ENCODE results near the gene WASL. TPM values are rescaled to one million over a fixed set of nuclear protein-coding genes. Genes with fewer than 3 reads are reported as not detected.
"Not testable (repeated sequence)": the region's sequence is repeated elsewhere in the genome, so short reads cannot be mapped to it uniquely, and the experiment has no call there.

The WASL gene
- total RNA-seq, 1 donor from 2014 or later = 6.4 TPM

- Mint-ChIP-seq H3K36me3 (ENCODE audit: low read depth) (no peaks in the 10 kb centered on the region), H3K4me3 (no peak overlapping the region), H3K9me3 (no peaks in the 10 kb centered on the region), H3K27me3 (peaks cover 12% of the 10 kb centered on the region), H3K4me1 (no peaks in the 10 kb centered on the region), H3K27ac (no peak overlapping the region)
- no peak for DNase-seq
- intact Hi-C loops (cut with micrococcal nuclease) = no loop called here
Measured at GRCh38 chr7:123782071-123782798, 33.4 kb upstream of the WASL start.

DNA sequence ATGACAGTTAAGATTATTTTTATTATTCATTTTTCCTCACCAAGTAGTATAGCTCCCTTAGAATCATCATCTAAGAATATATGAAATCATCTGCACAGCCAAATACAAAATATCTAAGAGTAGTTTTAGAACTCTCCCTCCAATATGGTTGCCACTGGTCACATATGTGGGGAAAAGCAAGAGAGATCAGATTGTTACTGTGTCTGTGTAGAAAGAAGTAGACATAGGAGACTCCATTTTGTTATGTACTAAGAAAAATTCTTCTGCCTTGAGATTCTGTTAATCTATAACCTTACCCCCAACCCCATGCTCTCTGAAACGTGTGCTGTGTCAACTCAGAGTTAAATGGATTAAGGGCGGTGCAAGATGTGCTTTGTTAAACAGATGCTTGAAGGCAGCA, 31.7 kb upstream of the WASL start:
- H3K36me3 Mint-ChIP-seq (ENCODE audit: low read depth); H3K27ac Mint-ChIP-seq; DNase-seq; H3K9me3 Mint-ChIP-seq; intact Hi-C loops (cut with micrococcal nuclease); H3K4me3 Mint-ChIP-seq; H3K4me1 Mint-ChIP-seq: not testable (repeated sequence)
- H3K27me3 Mint-ChIP-seq = peaks cover 15% of the 10 kb centered on the region

GRCh38 chr7:123774496-123774895, 25.7 kb upstream of the WASL start:
- H3K27me3 Mint-ChIP-seq = peaks cover 11% of the 10 kb centered on the region
- no peaks in the 10 kb centered on the region for H3K36me3 Mint-ChIP-seq (ENCODE audit: low read depth)
- H3K9me3 Mint-ChIP-seq = no peaks in the 10 kb centered on the region
- intact Hi-C loops (cut with micrococcal nuclease) = no loop called here
- peaks cover 5% of the 10 kb centered on the region for H3K4me1 Mint-ChIP-seq
- H3K4me3 Mint-ChIP-seq = no peak overlapping the region
- DNase-seq = no peak
- H3K27ac Mint-ChIP-seq = no peak overlapping the region

- intact Hi-C loops (cut with micrococcal nuclease) = no loop called here
- Mint-ChIP-seq H3K27me3 (peaks cover 11% of the 10 kb centered on the region), H3K4me3 (no peak overlapping the region), H3K36me3 (ENCODE audit: low read depth) (no peaks in the 10 kb centered on the region), H3K4me1 (peaks cover 5% of the 10 kb centered on the region), H3K9me3 (no peaks in the 10 kb centered on the region), H3K27ac (no peak overlapping the region)
- no peak for DNase-seq
Measured at GRCh38 chr7:123773481-123773880, 24.7 kb upstream of the WASL start.

DNA sequence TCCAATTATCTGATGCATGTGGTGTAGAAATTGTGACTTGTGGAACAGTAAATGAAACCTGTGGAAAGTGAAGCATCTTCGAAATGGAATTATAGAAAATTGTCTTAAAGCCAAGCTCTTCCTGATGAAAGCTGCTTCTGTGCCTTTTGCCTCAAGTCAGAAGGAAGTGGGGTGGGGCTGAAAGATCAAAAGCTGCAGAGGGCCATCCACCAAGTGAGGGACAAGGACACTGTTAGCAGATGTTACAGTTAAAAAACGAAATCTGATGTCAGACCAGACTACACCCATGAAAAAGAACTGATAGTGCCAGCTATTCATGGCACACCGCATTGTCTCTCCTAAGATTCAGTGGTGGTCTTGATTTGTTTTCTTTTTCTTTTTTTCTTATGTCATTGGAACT, 23.8 kb upstream of the WASL start:
- Mint-ChIP-seq H3K36me3 (ENCODE audit: low read depth) (no peaks in the 10 kb centered on the region), H3K4me1 (peaks cover 5% of the 10 kb centered on the region), H3K4me3 (no peak overlapping the region), H3K9me3 (no peaks in the 10 kb centered on the region), H3K27me3 (peaks cover 9% of the 10 kb centered on the region), H3K27ac (no peak overlapping the region)
- intact Hi-C loops (cut with micrococcal nuclease) = no loop called here
- no peak for DNase-seq

GRCh38 chr7:123771846-123772245, 23.0 kb upstream of the WASL start:
- intact Hi-C loops (cut with micrococcal nuclease) = no loop called here
- no peak for DNase-seq
- Mint-ChIP-seq H3K4me1 (peaks cover 5% of the 10 kb centered on the region), H3K27ac (no peak overlapping the region), H3K36me3 (ENCODE audit: low read depth) (no peaks in the 10 kb centered on the region), H3K27me3 (peaks cover 9% of the 10 kb centered on the region), H3K9me3 (no peaks in the 10 kb centered on the region), H3K4me3 (no peak overlapping the region)

GRCh38 chr7:123771256-123771655, 22.5 kb upstream of the WASL start:
- H3K27ac Mint-ChIP-seq = no peak overlapping the region
- H3K9me3 Mint-ChIP-seq = no peaks in the 10 kb centered on the region
- no peak overlapping the region for H3K4me3 Mint-ChIP-seq
- no peak for DNase-seq
- intact Hi-C loops (cut with micrococcal nuclease) = no loop called here
- peaks cover 9% of the 10 kb centered on the region for H3K27me3 Mint-ChIP-seq
- H3K4me1 Mint-ChIP-seq = peaks cover 5% of the 10 kb centered on the region
- H3K36me3 Mint-ChIP-seq (ENCODE audit: low read depth) = no peaks in the 10 kb centered on the region

DNA sequence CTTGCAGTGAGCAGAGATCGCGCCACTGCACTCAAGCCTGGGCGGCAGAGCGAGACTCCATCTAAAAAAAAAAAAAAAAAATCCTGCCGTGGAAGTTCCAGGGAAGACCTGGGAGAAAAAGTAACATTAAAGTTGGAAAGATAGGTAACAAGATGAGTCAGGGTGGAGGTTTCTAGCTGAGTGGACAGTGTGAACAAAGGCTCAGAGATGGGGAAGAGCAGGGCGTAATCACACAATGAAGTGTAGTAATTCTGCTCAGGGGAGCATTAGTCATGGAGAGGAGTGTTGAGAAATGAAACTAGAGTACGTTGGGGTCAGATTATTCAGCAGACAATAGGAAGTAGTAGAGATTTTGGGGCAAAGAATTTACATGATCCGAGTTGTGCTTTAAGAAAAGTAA, 21.6 kb upstream of the WASL start:
- H3K4me1 Mint-ChIP-seq = peaks cover 5% of the 10 kb centered on the region
- no peaks in the 10 kb centered on the region for H3K9me3 Mint-ChIP-seq
- H3K36me3 Mint-ChIP-seq (ENCODE audit: low read depth) = no peaks in the 10 kb centered on the region
- H3K27me3 Mint-ChIP-seq = peaks cover 11% of the 10 kb centered on the region
- no peak overlapping the region for H3K27ac Mint-ChIP-seq
- intact Hi-C loops (cut with micrococcal nuclease) = no loop called here
- DNase-seq = no peak
- no peak overlapping the region for H3K4me3 Mint-ChIP-seq

DNA sequence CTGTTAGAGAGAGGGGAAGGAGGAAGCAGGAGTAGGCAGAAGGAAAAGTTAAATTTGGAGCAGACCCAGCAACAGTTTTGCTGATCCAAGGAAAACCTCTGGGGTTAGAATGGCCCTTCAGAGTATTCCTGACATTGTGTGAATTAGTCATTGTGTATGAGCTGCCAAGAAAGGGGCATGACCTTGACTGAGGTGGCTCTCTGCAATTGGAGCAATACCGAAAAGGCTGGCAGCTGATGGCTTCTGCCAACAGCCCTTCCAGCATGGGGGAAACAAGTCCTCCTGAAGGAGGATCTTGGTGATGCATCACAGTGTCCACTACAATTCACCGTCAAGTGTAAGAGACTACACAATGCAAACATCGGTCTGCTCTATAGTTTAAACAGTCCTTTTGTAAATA, 20.6 kb upstream of the WASL start:
- Mint-ChIP-seq H3K4me1 (peaks cover 5% of the 10 kb centered on the region), H3K27ac (no peak overlapping the region), H3K27me3 (peaks cover 10% of the 10 kb centered on the region), H3K4me3 (no peak overlapping the region), H3K36me3 (ENCODE audit: low read depth) (no peaks in the 10 kb centered on the region), H3K9me3 (no peaks in the 10 kb centered on the region)
- intact Hi-C loops (cut with micrococcal nuclease) = no loop called here
- no peak for DNase-seq

GRCh38 chr7:123768493-123768892, 19.7 kb upstream of the WASL start:
- peaks cover 5% of the 10 kb centered on the region for H3K4me1 Mint-ChIP-seq
- peaks cover 10% of the 10 kb centered on the region for H3K27me3 Mint-ChIP-seq
- H3K27ac Mint-ChIP-seq = no peak overlapping the region
- no peak overlapping the region for H3K4me3 Mint-ChIP-seq
- peaks cover 4% of the 10 kb centered on the region for H3K9me3 Mint-ChIP-seq
- no peaks in the 10 kb centered on the region for H3K36me3 Mint-ChIP-seq (ENCODE audit: low read depth)
- DNase-seq = no peak
- intact Hi-C loops (cut with micrococcal nuclease) = no loop called here

- DNase-seq = no peak
- Mint-ChIP-seq H3K9me3 (peaks cover 10% of the 10 kb centered on the region), H3K27me3 (peaks cover 12% of the 10 kb centered on the region), H3K4me3 (no peak overlapping the region), H3K27ac (no peak overlapping the region), H3K4me1 (no peaks in the 10 kb centered on the region), H3K36me3 (ENCODE audit: low read depth) (no peaks in the 10 kb centered on the region)
- intact Hi-C loops (cut with micrococcal nuclease) = no loop called here
Measured at GRCh38 chr7:123763191-123763661, 14.4 kb upstream of the WASL start.

DNA sequence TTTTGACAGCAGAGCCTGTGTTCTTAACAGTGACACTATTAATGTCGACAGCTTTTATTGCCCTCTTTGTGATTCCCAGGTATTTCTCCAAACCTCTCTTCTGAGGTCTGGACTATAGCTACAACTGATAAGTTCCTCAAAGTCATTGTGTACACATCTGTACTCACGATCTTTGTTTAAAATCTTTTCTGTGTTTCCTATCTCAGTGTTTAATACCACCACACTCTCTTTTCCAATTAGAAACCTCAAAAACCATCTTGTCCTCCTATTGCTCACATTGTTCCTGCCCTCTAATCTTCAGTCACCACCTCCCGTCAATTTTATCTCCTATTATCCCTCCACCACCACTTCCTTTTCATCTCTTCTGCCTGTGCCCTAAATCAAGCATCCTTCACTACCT, 12.9 kb upstream of the WASL start:
- Mint-ChIP-seq H3K4me3 (no peak overlapping the region), H3K27ac (no peak overlapping the region), H3K4me1 (no peaks in the 10 kb centered on the region), H3K27me3 (peaks cover 12% of the 10 kb centered on the region), H3K36me3 (ENCODE audit: low read depth) (no peaks in the 10 kb centered on the region), H3K9me3 (peaks cover 10% of the 10 kb centered on the region)
- intact Hi-C loops (cut with micrococcal nuclease) = no loop called here
- no peak for DNase-seq

- Mint-ChIP-seq H3K36me3 (ENCODE audit: low read depth) (no peaks in the 10 kb centered on the region), H3K9me3 (peaks cover 4% of the 10 kb centered on the region), H3K27me3 (peaks cover 5% of the 10 kb centered on the region), H3K4me3 (no peak overlapping the region), H3K4me1 (peaks cover 9% of the 10 kb centered on the region), H3K27ac (no peak overlapping the region)
- intact Hi-C loops (cut with micrococcal nuclease) = no loop called here
- DNase-seq = no peak
Measured at GRCh38 chr7:123757095-123757494, 8.3 kb upstream of the WASL start.

DNA sequence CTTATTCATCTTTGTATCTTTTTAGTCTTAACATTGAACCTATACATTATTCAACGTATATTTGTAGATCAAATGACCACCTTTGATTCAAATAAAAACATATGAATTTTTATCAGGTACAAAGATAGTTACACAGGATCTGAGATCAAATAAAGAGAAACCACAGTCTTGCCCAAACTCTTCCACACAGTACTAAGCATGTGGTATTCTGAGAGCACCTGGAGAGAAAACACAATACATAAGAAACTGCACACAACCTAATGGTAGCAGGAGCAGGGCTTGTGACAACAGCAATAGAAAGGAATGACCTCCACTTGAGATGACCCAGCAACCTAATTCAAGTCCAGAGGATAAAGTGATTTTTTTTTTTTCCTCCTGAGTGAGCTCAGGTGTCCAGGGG, 6.5 kb upstream of the WASL start:
- peaks cover 15% of the 10 kb centered on the region for H3K4me1 Mint-ChIP-seq
- H3K4me3 Mint-ChIP-seq = no peak overlapping the region
- intact Hi-C loops (cut with micrococcal nuclease) = no loop called here

GRCh38 chr7:123754271-123754871, 5.6 kb upstream of the WASL start:
- H3K27ac Mint-ChIP-seq = no peak overlapping the region
- peaks cover 8% of the 10 kb centered on the region for H3K27me3 Mint-ChIP-seq
- no peaks in the 10 kb centered on the region for H3K9me3 Mint-ChIP-seq
- peaks cover 20% of the 10 kb centered on the region for H3K4me1 Mint-ChIP-seq
- no peaks in the 10 kb centered on the region for H3K36me3 Mint-ChIP-seq (ENCODE audit: low read depth)
- no peak overlapping the region for H3K4me3 Mint-ChIP-seq
- DNase-seq = no peak
- intact Hi-C loops (cut with micrococcal nuclease) = no loop called here

More for the DNA sequence above, 6.5 kb upstream of the WASL start:
- no peak for DNase-seq
- H3K27me3 Mint-ChIP-seq = peaks cover 8% of the 10 kb centered on the region
- no peaks in the 10 kb centered on the region for H3K9me3 Mint-ChIP-seq
- no peaks in the 10 kb centered on the region for H3K36me3 Mint-ChIP-seq (ENCODE audit: low read depth)
- no peak overlapping the region for H3K27ac Mint-ChIP-seq

Measured in activated CD4-positive, alpha-beta T cell treated with anti-CD3 and anti-CD28 coated beads, Interleukin-2, amount 10 ng/mL, durations not matched to agents 24 days and 14 days (primary cell).